Neural cell (in vitro differentiated cells): ENCODE results near the gene NPTXR. TPM values are rescaled to one million over a fixed set of nuclear protein-coding genes. Genes with fewer than 3 reads are reported as not detected.

Experiments used
- H2AFZ ChIP-seq: fragments of 200-600, 300-800 bp; sonication (generic), shearing (Covaris generic); 2 replicates; pipeline ENCODE4 v1.6.0; 2014; ENCODE audit warnings: low read depth, mild to moderate bottlenecking, antibody characterized with exemption, low read length, moderate library complexity
- H3F3A ChIP-seq: fragments of 200-600 bp; shearing (Covaris generic); 2 replicates; pipeline ENCODE4 v1.6.1; 2016; ENCODE audit warnings: mild to moderate bottlenecking, moderate library complexity, mixed read lengths, antibody characterized with exemption, low read length; ENCODE audit not compliant: insufficient read depth, poor library complexity, severe bottlenecking
- H3K27ac ChIP-seq: fragments of 200-600, 300-800 bp; sonication (generic), shearing (Covaris generic); 2 replicates; pipeline ENCODE4 v1.5.1; 2014; ENCODE audit warnings: mild to moderate bottlenecking, low read length, moderate library complexity
- H3K27me3 ChIP-seq: fragments of 300-800, 200-600 bp; sonication (generic), shearing (Covaris generic); 2 replicates; pipeline ENCODE4 v1.6.0; 2014; ENCODE audit warnings: mild to moderate bottlenecking, low read depth, low read length, moderate library complexity; ENCODE audit not compliant: insufficient read depth
- H3K36me3 ChIP-seq: fragments of 300-800, 200-600 bp; sonication (generic), shearing (Covaris generic); 2 replicates; pipeline ENCODE4 v1.5.1; 2014; ENCODE audit warnings: mild to moderate bottlenecking, antibody characterized with exemption, low read length, moderate library complexity; ENCODE audit not compliant: insufficient read depth
- H3K4me2 ChIP-seq: fragments of 300-800, 200-600 bp; sonication (generic), shearing (Covaris generic); 2 replicates; pipeline ENCODE4 v1.6.0; 2014; ENCODE audit warnings: mild to moderate bottlenecking, low read length
- H3K4me3 ChIP-seq: fragments of 300-800, 200-600 bp; sonication (generic), shearing (Covaris generic); 2 replicates; pipeline ENCODE4 v1.5.1; 2014; ENCODE audit warnings: mild to moderate bottlenecking, low read length, moderate library complexity
- H3K79me2 ChIP-seq: fragments of 200-600 bp; shearing (Covaris generic); replicated peaks from 2 replicates; pipeline ENCODE4 v1.6.0; 2014; ENCODE audit warnings: mild to moderate bottlenecking, low read length, moderate library complexity; ENCODE audit not compliant: insufficient read depth
- H3K9ac ChIP-seq: fragments of 300-800, 200-600 bp; sonication (generic), shearing (Covaris generic); 2 replicates; pipeline ENCODE4 v1.6.1; 2016; ENCODE audit warnings: mild to moderate bottlenecking, low read length, mixed read lengths
- H3K9me2 ChIP-seq: fragments of 200-600 bp; shearing (Covaris generic); 2 replicates; pipeline ENCODE4 v1.6.1; 2016; ENCODE audit warnings: mild to moderate bottlenecking, low read length, mixed read lengths; ENCODE audit not compliant: insufficient read depth
- H3K9me3 ChIP-seq: fragments of 200-600, 300-800 bp; sonication (generic), shearing (Covaris generic); 2 replicates; pipeline ENCODE4 v1.6.1; 2016; ENCODE audit warnings: mild to moderate bottlenecking, mixed run types, low read length, moderate library complexity, mixed read lengths
- H4K20me1 ChIP-seq: fragments of 200-600 bp; shearing (Covaris generic); 2 replicates; pipeline ENCODE4 v1.6.1; 2016; ENCODE audit warnings: mild to moderate bottlenecking, mixed run types; ENCODE audit not compliant: insufficient read depth
- EP300 ChIP-seq: fragments of 450-650 bp; conservative IDR thresholded peaks from 2 replicates; pipeline ENCODE4 v1.6.1; 2014; ENCODE audit warnings: antibody characterized with exemption, mild to moderate bottlenecking, moderate library complexity; ENCODE audit not compliant: poor library complexity, severe bottlenecking
- EZH2 ChIP-seq: fragments of 200-600, 300-800 bp; shearing (Covaris generic), sonication (generic); IDR thresholded peaks from 2 replicates; pipeline ENCODE4 v1.6.1; 2014; ENCODE audit warnings: antibody characterized with exemption, low read length, borderline replicate concordance, mild to moderate bottlenecking; ENCODE audit not compliant: insufficient read depth, poor library complexity, severe bottlenecking
- MXI1 ChIP-seq: fragments of 450-650 bp; conservative IDR thresholded peaks from 2 replicates; pipeline ENCODE4 v1.6.1; 2014; ENCODE audit warnings: antibody characterized with exemption, mild to moderate bottlenecking; ENCODE audit not compliant: poor library complexity, severe bottlenecking
- POLR2AphosphoS5 ChIP-seq: IDR thresholded peaks from 2 replicates; pipeline ENCODE4 v1.6.1; 2012
- RAD21 ChIP-seq: fragments of 450-650 bp; conservative IDR thresholded peaks from 2 replicates; pipeline ENCODE4 v1.6.1; 2014; ENCODE audit warnings: antibody characterized with exemption, mild to moderate bottlenecking, moderate library complexity
- REST ChIP-seq: IDR thresholded peaks from 2 replicates; pipeline ENCODE4 v1.6.1; 2012; ENCODE audit warnings: borderline replicate concordance
- SMC3 ChIP-seq: fragments of 450-650 bp; conservative IDR thresholded peaks from 2 replicates; pipeline ENCODE4 v1.6.1; 2014; ENCODE audit warnings: antibody characterized with exemption, mild to moderate bottlenecking, moderate library complexity; ENCODE audit not compliant: poor library complexity
- TAF1 ChIP-seq: IDR thresholded peaks from 2 replicates; pipeline ENCODE4 v1.6.1; 2012; ENCODE audit warnings: low read depth
- polyA plus RNA-seq: library from polyadenylated mRNA; depleted of rRNA; stranded (reverse); fragments of >200 nt; gene quantifications from 2 replicates; pipeline ENCODE4 v1.2.3, GENCODE V29; 2014
- TF ChIP-seq, protein P1 (sequence below): fragments of 450-650 bp; IDR thresholded peaks from 2 replicates; pipeline ENCODE4 v1.5.1; 2014; ENCODE audit warnings: antibody characterized with exemption, mild to moderate bottlenecking, moderate library complexity; ENCODE audit not compliant: poor library complexity, severe bottlenecking

The NPTXR gene
- polyA plus RNA-seq, 1 donor from 2014 or later, result 17.0 TPM

DNA sequence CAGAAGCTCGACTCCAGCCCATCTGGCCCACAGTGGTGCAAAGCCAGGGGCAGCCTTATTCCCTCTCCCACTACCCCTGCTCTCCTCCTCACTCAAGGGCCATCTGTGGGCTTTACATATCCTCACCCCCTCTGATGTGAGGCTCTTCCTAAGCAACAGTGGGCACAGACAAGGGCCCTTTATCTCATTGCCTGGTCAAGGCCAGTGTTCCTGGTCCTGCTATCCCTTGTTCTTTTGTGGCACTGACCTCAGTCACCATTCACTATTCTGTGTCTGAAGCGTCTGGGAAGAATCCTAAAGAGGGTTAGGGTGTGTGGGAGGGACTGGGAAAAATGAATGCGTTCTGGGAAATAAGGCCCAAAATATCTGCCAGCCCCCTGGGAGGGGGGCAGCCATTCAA lies 57.2 kb downstream of the NPTXR start:
- Histone ChIP-seq H3K79me2 (no peaks in the 10 kb centered on the region), H4K20me1 (no peaks in the 10 kb centered on the region), H3F3A (no peaks in the 10 kb centered on the region), H2AFZ (no peak overlapping the region), H3K27ac (no peak overlapping the region), H3K9me2 (no peaks in the 10 kb centered on the region), H3K4me3 (no peak overlapping the region), H3K27me3 (no peaks in the 10 kb centered on the region), H3K36me3 (no peaks in the 10 kb centered on the region), H3K9me3 (no peaks in the 10 kb centered on the region), H3K9ac (no peak overlapping the region), H3K4me2 (no peak overlapping the region)
- TF ChIP-seq POLR2AphosphoS5 (no peak), TAF1 (no peak), SMC3 (no peak)
- TF ChIP-seq, protein P1, sequence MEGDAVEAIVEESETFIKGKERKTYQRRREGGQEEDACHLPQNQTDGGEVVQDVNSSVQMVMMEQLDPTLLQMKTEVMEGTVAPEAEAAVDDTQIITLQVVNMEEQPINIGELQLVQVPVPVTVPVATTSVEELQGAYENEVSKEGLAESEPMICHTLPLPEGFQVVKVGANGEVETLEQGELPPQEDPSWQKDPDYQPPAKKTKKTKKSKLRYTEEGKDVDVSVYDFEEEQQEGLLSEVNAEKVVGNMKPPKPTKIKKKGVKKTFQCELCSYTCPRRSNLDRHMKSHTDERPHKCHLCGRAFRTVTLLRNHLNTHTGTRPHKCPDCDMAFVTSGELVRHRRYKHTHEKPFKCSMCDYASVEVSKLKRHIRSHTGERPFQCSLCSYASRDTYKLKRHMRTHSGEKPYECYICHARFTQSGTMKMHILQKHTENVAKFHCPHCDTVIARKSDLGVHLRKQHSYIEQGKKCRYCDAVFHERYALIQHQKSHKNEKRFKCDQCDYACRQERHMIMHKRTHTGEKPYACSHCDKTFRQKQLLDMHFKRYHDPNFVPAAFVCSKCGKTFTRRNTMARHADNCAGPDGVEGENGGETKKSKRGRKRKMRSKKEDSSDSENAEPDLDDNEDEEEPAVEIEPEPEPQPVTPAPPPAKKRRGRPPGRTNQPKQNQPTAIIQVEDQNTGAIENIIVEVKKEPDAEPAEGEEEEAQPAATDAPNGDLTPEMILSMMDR, result no peak

DNA sequence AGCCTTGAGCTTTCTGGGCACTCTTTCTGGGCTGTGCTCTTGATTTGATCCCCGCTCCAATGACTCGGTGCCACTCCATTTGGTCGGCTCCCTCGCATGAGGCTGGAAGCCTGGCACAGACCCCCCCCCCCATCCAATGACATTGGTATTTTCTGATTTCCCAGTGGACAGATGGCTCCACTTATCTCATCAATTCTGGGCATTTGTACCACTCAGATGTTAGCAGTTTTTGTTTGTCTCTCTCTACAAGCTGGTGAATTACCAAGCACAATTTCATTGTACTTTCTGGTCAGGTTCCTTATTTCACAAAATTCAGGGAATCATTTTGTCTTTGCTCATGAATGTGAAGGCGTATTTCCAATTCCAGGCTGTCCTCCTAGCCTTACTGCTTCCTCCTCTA lies 59.0 kb downstream of the NPTXR start:
- Histone ChIP-seq H3K4me2 (no peak overlapping the region), H3F3A (no peaks in the 10 kb centered on the region), H3K79me2 (no peaks in the 10 kb centered on the region), H3K9me2 (no peaks in the 10 kb centered on the region), H2AFZ (no peak overlapping the region), H3K9ac (no peak overlapping the region), H3K36me3 (no peaks in the 10 kb centered on the region), H4K20me1 (no peaks in the 10 kb centered on the region), H3K27me3 (no peaks in the 10 kb centered on the region), H3K4me3 (no peak overlapping the region), H3K27ac (no peak overlapping the region), H3K9me3 (no peaks in the 10 kb centered on the region)
- TF ChIP-seq TAF1, result no peak
- TF ChIP-seq REST, result no peak
- TF ChIP-seq POLR2AphosphoS5, result no peak
- no peak for TF ChIP-seq RAD21
- TF ChIP-seq EP300, result no peak
- no peak for TF ChIP-seq MXI1
- TF ChIP-seq, protein P1, result no peak
- TF ChIP-seq EZH2, result no peak
- no peak for TF ChIP-seq SMC3
